HCT116 (cell line): ENCODE results near the gene PRSS33. TPM values are rescaled to one million over a fixed set of nuclear protein-coding genes. Genes with fewer than 3 reads are reported as not detected.

Source experiments
- ATAC-seq: fragments of 200-7000 bp; cut with Tn5 transposase; 2 replicates; pipeline ENCODE4 v1.9.1; 2020; ENCODE audit warnings: mild to moderate bottlenecking, moderate library complexity
- BruUV-seq: library from RNA; stranded (reverse); fragments of 400-500 nt; replicated peaks from 2 replicates; lab custom pipeline; 2021; lab: Mats Ljungman, UMichigan
- CTCF ChIA-PET: fragments of 300-600 bp; sonication (Branson Sonifier 250); formaldehyde crosslinking; loops from one replicate; lab custom pipeline; 2021; ENCODE audit warnings: antibody characterized with exemption; lab: Charles Lee
- POLR2A ChIA-PET: fragments of 300-600, 350-600 bp; sonication (Branson Sonifier 250); formaldehyde crosslinking; loops from one replicate; lab custom pipeline; 2021; ENCODE audit warnings: antibody characterized with exemption; lab: Charles Lee
- RAD21 ChIA-PET, 2 experiments: fragments of 300-600 bp; sonication (Branson Sonifier 250); formaldehyde crosslinking; loops; one replicate each; lab custom pipeline; 2023; ENCODE audit warnings: low total read pairs in 2 of 2; ENCODE audit not compliant: uncharacterized antibody in 2 of 2, unreplicated experiment in 2 of 2, low non-redundant PET in 1 of 2; lab: Charles Lee
- DNase-seq: peaks from one replicate; pipeline ENCODE4 v3.0.0-alpha.2; 2010; ENCODE audit warnings: low read depth, low spot score
- H2AFZ ChIP-seq: fragments of 200-600 bp; shearing (Covaris generic), sonication (generic); 2 replicates; pipeline ENCODE4 v1.6.1; 2017; ENCODE audit warnings: low read depth, mixed run types, mixed read lengths, antibody characterized with exemption, low read length; ENCODE audit not compliant: poor library complexity, severe bottlenecking
- H3K27ac ChIP-seq: 2 replicates; pipeline ENCODE4 v1.5.1; 2012; ENCODE audit warnings: low read depth, low read length
- H3K27me3 ChIP-seq: fragments of 200-600 bp; sonication (generic); 2 replicates; pipeline ENCODE4 v1.6.1; 2016; ENCODE audit warnings: mixed run types, low read length, mixed read lengths; ENCODE audit not compliant: insufficient read depth
- H3K36me3 ChIP-seq, 2 experiments: fragments of 200-500 bp in 1 of 2; fragments of 200-600 bp in 1 of 2; sonication (Bioruptor generic) in 1 of 2; sonication (generic) in 1 of 2; 2 replicates each; pipeline versions ENCODE4 v1.5.1 to v1.6.1; 2014 to 2016; ENCODE audit warnings: low read length in 2 of 2, inconsistent platforms in 1 of 2, mixed read lengths in 1 of 2, mixed run types in 1 of 2; ENCODE audit not compliant: insufficient read depth in 2 of 2, control insufficient read depth in 1 of 2
- H3K4me1 ChIP-seq, 2 experiments: fragments of 200-600 bp in 1 of 2; sonication (generic) in 1 of 2; 2 replicates each; pipeline versions ENCODE4 v1.5.1 to v1.6.1; 2012 to 2017; ENCODE audit warnings: low read length in 2 of 2, inconsistent platforms in 1 of 2, mild to moderate bottlenecking in 1 of 2, mixed read lengths in 1 of 2, mixed run types in 1 of 2, moderate library complexity in 1 of 2; ENCODE audit not compliant: insufficient read depth in 2 of 2, control insufficient read depth in 1 of 2
- H3K4me2 ChIP-seq: fragments of 200-600 bp; sonication (generic); 2 replicates; pipeline ENCODE4 v1.6.1; 2017; ENCODE audit warnings: mixed run types, low read length, mixed read lengths
- H3K4me3 ChIP-seq, 2 experiments: fragments of 200-600 bp in 1 of 2; sonication (generic) in 1 of 2; replicated peaks in 1 of 2; 2 replicates each; pipeline ENCODE4 v1.5.1; 2011 to 2016; ENCODE audit warnings: low read length in 2 of 2, control low read depth in 1 of 2, low read depth in 1 of 2, mild to moderate bottlenecking in 1 of 2, mixed read lengths in 1 of 2, mixed run types in 1 of 2
- H3K79me2 ChIP-seq: fragments of 200-600 bp; sonication (generic); 2 replicates; pipeline ENCODE4 v1.6.1; 2017; ENCODE audit warnings: mild to moderate bottlenecking, mixed run types, low read length, moderate library complexity, mixed read lengths; ENCODE audit not compliant: insufficient read depth
- H3K9ac ChIP-seq: fragments of 200-600 bp; sonication (generic); 2 replicates; pipeline ENCODE4 v1.6.1; 2016; ENCODE audit warnings: low read length, mixed read lengths
- H3K9me2 ChIP-seq: fragments of 200-600 bp; sonication (generic), shearing (Covaris generic); 2 replicates; pipeline ENCODE4 v1.6.1; 2017; ENCODE audit warnings: mixed run types, mild to moderate bottlenecking, moderate library complexity; ENCODE audit not compliant: insufficient read depth
- H3K9me3 ChIP-seq, 2 experiments: fragments of 200-500 bp in 1 of 2; fragments of 200-600 bp in 1 of 2; sonication (Bioruptor generic) in 1 of 2; sonication (generic) in 1 of 2; 2 replicates each; pipeline ENCODE4 v1.6.1; 2014 to 2017; ENCODE audit warnings: low read length in 2 of 2, mixed read lengths in 2 of 2, inconsistent platforms in 1 of 2, low read depth in 1 of 2, mild to moderate bottlenecking in 1 of 2, mixed run types in 1 of 2, moderate library complexity in 1 of 2; ENCODE audit not compliant: control insufficient read depth in 1 of 2, insufficient read depth in 1 of 2
- H4K20me1 ChIP-seq: fragments of 200-600 bp; sonication (generic), shearing (Covaris generic); 2 replicates; pipeline ENCODE4 v1.6.1; 2017; ENCODE audit warnings: mixed run types, mild to moderate bottlenecking, moderate library complexity; ENCODE audit not compliant: insufficient read depth
- CBX3 ChIP-seq: IDR thresholded peaks from 2 replicates; pipeline ENCODE4 v1.6.1; 2012; ENCODE audit warnings: low read depth
- EGR1 ChIP-seq: IDR thresholded peaks from 2 replicates; pipeline ENCODE4 v1.6.1; 2012; ENCODE audit warnings: low read depth
- ELF1 ChIP-seq: IDR thresholded peaks from 2 replicates; pipeline ENCODE4 v1.6.1; 2012; ENCODE audit warnings: low read depth, borderline replicate concordance
- EZH2 ChIP-seq: fragments of 200-600 bp; sonication (generic); IDR thresholded peaks from 2 replicates; pipeline ENCODE4 v1.6.1; 2017; ENCODE audit warnings: antibody characterized with exemption, mixed run types
- EZH2phosphoT487 ChIP-seq: fragments of 200-600 bp; IDR thresholded peaks from 2 replicates; pipeline ENCODE4 v1.6.1; 2018; ENCODE audit warnings: antibody characterized with exemption, borderline replicate concordance
- FOSL1 ChIP-seq: IDR thresholded peaks from 2 replicates; pipeline ENCODE4 v1.6.1; 2012; ENCODE audit warnings: low read depth
- JUND ChIP-seq: IDR thresholded peaks from 2 replicates; pipeline ENCODE4 v1.6.1; 2012
- POLR2A ChIP-seq: IDR thresholded peaks from 2 replicates; pipeline ENCODE4 v1.7.0; 2011; ENCODE audit warnings: borderline replicate concordance; ENCODE audit not compliant: insufficient read depth, insufficient read length; ENCODE audit errors: extremely low read depth
- POLR2AphosphoS5 ChIP-seq: IDR thresholded peaks from 2 replicates; pipeline ENCODE4 v1.6.1; 2011; ENCODE audit warnings: mild to moderate bottlenecking, low read depth, low read length, moderate library complexity
- RAD21 ChIP-seq: IDR thresholded peaks from 2 replicates; pipeline ENCODE4 v1.6.1; 2012; ENCODE audit warnings: low read depth, mild to moderate bottlenecking
- SIN3A ChIP-seq: IDR thresholded peaks from 2 replicates; pipeline ENCODE4 v1.6.1; 2012; ENCODE audit warnings: low read depth
- SP1 ChIP-seq: IDR thresholded peaks from 2 replicates; pipeline ENCODE4 v1.6.1; 2012; ENCODE audit warnings: low read depth
- TCF7L2 ChIP-seq: IDR thresholded peaks from 2 replicates; pipeline ENCODE4 v1.7.0; 2011; ENCODE audit warnings: borderline replicate concordance, inconsistent platforms; ENCODE audit not compliant: insufficient read depth, insufficient read length; ENCODE audit errors: extremely low read depth
- YY1 ChIP-seq: IDR thresholded peaks from 2 replicates; pipeline ENCODE4 v1.6.1; 2011; ENCODE audit warnings: low read length, low read depth, moderate library complexity, mild to moderate bottlenecking; ENCODE audit not compliant: insufficient replicate concordance; ENCODE audit errors: extremely low read depth
- ZNF274 ChIP-seq: fragments of 200-500 bp; sonication (Bioruptor generic); IDR thresholded peaks from 2 replicates; pipeline ENCODE4 v1.6.1; 2014; ENCODE audit warnings: mild to moderate bottlenecking, low read depth, low read length, inconsistent platforms
- intact Hi-C: fragments of 100-400 bp; cut with micrococcal nuclease; formaldehyde crosslinking; loops from 2 replicates; pipeline ENCODE4 v1.10.0; 2022
- total RNA-seq: library from RNA; stranded (reverse); gene quantifications from one replicate; pipeline ENCODE4 v1.2.1, GENCODE V29; 2021; ENCODE audit not compliant: unreplicated experiment

The PRSS33 gene
- total RNA-seq, 1 experiment from 2014 or later, result not detected

DNA sequence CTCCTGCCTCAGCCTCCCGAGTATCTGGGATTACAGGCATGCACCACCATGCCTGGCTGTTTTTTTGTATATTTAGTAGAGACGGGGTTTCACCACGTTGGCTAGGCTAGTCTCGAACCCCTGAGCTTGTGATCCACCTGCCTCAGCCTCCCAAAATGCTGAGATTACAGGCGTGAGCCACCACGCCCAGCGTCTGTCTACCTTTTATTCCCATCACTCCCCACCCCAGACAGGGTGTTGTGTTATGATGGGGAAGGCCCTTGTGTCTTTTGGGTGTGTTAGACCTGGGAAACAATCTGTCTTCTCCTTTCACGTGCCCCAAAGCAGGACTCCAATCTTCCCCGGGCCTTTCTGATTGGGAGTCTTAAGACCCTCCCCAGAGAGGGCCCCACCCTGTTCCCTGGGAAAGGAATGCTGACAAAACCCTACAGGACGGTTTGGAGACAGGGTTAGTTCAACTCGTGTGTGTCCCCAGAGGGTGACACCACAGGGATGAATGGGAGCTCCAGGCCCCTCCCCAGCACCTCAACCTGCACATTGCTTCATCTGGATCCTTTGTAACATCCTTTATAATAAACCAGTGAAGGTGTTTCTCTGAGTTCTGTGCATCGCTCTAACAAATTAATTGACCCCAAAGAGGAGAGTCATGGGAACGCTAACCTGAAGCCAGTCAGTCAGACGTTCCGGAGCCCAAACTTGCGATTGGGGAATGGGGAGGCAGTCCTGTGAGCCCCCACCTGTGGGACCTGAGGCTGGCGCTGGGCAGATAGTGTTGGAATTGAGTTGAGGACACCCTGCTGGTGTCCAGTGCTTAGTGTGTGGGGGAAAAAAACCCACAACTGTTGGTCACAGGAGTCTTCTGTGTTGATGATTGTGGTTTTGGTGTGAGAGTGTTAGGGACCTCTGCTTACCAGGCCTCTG lies 7.1 kb downstream of the PRSS33 start:
- peaks cover 11 to 23% of the 10 kb centered on the region in 2 experiments for H3K4me1 ChIP-seq
- BruUV-seq, result no TSS peak

DNA sequence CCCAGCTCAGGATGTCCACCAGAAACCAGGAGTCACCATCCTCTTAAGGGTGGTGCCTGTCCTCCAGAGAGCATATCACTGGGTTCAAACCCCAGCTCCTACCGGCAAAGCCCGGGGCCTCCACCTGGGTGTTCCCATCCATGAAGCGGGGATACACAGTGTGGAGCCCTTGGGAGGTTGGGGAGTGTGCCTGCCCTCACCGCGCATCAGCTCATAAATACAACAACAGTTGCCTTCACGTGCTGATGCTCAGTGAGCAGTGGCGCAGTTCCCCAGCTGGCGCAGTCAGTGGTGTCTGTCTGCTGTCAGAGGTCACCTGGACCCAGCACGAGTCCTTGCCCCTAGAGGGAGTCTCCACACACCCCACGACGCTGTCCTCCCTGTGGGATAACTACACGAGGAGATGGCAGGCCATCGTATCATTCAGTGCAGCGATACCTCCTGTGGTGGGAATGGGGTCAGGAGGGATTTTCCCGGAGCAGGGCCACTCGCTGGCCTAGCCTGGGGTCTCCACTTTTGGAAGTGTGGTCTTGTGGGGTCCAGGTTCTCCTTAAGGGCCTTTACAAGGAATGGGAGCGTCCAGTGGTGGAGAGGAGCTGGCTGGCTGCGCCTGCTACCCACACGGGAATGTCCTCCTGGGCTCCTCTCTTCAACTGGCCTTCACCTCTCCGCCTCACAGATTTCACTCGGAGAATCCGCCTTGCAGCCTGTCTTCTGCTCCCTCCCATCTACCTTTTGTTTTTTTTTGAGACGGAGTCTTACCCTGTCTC lies 8.0 kb downstream of the PRSS33 start:
- ATAC-seq (no peak), DNase-seq (no peak)
- Histone ChIP-seq H3K36me3 (peaks cover under 1 to 12% of the 10 kb centered on the region in 2 experiments), H3K9me2 (no peaks in the 10 kb centered on the region), H3K27me3 (no peaks in the 10 kb centered on the region), H3K9ac (no peak overlapping the region), H2AFZ (no peak overlapping the region), H3K4me2 (no peak overlapping the region), H3K79me2 (peaks cover 36% of the 10 kb centered on the region), H3K4me1 (peaks cover 11 to 24% of the 10 kb centered on the region in 2 experiments), H3K4me3 (no peak overlapping the region), H3K27ac (peak overlapping the region; percentile 100), H3K9me3 (no peaks in the 10 kb centered on the region), H4K20me1 (no peaks in the 10 kb centered on the region)
- TF ChIP-seq EZH2 (no peak), TCF7L2 (no peak), CBX3 (no peak), SP1 (no peak), POLR2A (peak; percentile 44), POLR2AphosphoS5 (peak; percentile 55; the same call in 1 of the 2 replicates), SIN3A (no peak), EZH2phosphoT487 (no peak), RAD21 (no peak), ELF1 (no peak)
- CTCF ChIA-PET, result no interaction called here
- intact Hi-C loops, result no loop called here
- RAD21 ChIA-PET, result no interaction called here
- POLR2A ChIA-PET, result interaction anchor here (0.6 kb wide), 1 partner anchor 38 kb away, joined by 5 read pairs; no protein-coding TSS in a partner anchor
- no TSS peak for BruUV-seq

More for the DNA sequence above, 7.1 kb downstream of the PRSS33 start:
- no peak overlapping the region for H3K9ac ChIP-seq
- ATAC-seq (no peak), DNase-seq (no peak)
- no peak overlapping the region for H3K4me2 ChIP-seq
- no peaks in the 10 kb centered on the region for H3K9me2 ChIP-seq
- RAD21 ChIA-PET, result no interaction called here
- peaks cover 27% of the 10 kb centered on the region for H3K79me2 ChIP-seq
- CTCF ChIA-PET, result interaction anchor here (1.1 kb wide), 1 partner anchor 139 kb away, joined by 3 read pairs; no protein-coding TSS in a partner anchor
- intact Hi-C loops, result no loop called here
- POLR2A ChIA-PET, result no interaction called here
- no peak overlapping the region for H3K27ac ChIP-seq
- H3K9me3 ChIP-seq, result no peaks in the 10 kb centered on the region
- peaks cover 0 to 4% of the 10 kb centered on the region in 2 experiments; a peak in 2 of 4 replicates for H3K36me3 ChIP-seq
- TF ChIP-seq YY1 (no peak), EGR1 (no peak), ZNF274 (no peak), EZH2 (no peak), RAD21 (no peak), JUND (no peak), ELF1 (no peak), FOSL1 (no peak)
- H2AFZ ChIP-seq, result no peak overlapping the region
- H4K20me1 ChIP-seq, result no peaks in the 10 kb centered on the region
- H3K27me3 ChIP-seq, result no peaks in the 10 kb centered on the region
- no peak overlapping the region for H3K4me3 ChIP-seq
